Measurements from ENCODE around the gene RHBG. TPM values are rescaled to one million over a fixed set of nuclear protein-coding genes. Genes with fewer than 3 reads are reported as not detected.

Gene RHBG
- total and polyA plus RNA-seq, 2 donors (not counting 3 experiments of a cell fraction or from before 2014, with no cell fraction given) = not detected

DNA sequence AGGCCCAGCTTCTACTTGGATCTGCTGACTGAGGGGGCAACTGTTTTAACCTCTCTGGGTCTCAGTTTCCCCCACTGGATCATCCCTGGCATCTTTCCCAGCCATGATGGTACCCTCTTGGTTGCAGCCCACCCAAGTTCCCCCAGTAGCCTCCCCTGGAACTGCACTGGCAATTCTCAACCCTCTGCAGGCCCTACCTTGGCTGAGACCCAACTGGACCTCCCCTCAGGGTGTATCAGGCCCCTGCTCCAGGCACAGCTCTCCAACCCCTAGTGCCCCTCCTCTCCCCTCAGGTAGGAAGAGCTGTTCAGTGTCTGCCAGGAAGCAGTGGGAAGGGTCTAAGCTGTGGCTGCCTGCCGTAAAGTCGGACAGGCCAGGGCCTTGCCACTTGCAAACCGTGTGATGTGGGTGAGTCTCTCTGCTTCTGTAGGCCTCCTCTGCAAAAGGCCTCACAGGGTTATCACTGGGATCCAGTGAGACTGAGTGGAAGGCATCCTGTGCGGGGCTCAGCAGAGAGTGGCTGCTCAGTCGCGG lies 32.1 kb downstream of the RHBG start:
- TF ChIP-seq GATA2 (IDR thresholded peaks at IDR 0.05; ENCODE audit: insufficient read depth, insufficient read length, low read depth, low read length) (no peak), POLR2AphosphoS5 (IDR thresholded peaks at IDR 0.05; ENCODE audit: insufficient read depth, low read depth, low read length) (no peak), EZH2 (IDR thresholded peaks at IDR 0.05; ENCODE audit: borderline replicate concordance, low read depth, low read length, severe bottlenecking) (no peak)
- H3K27ac ChIP-seq (ENCODE audit: insufficient read depth, low read depth, low read length) = no peak overlapping the region
- H3K4me3 ChIP-seq (replicated peaks in 1 of 3; ENCODE audit: insufficient read depth in 1 of 3, low read depth in 1 of 3, low read length in 3 of 3) = no peak overlapping the region
- H3K9ac ChIP-seq (replicated peaks; ENCODE audit: extremely low read depth, insufficient read depth, low read length) = no peak overlapping the region
- intact Hi-C loops (cut with micrococcal nuclease) (no loop called here), dilution Hi-C loops (cut with MboI; ENCODE audit: extremely low pct_ligation_motif_present, low sequenced_read_pairs) (no loop called here)
- H3K4me1 ChIP-seq (ENCODE audit: control insufficient read depth, extremely low read depth, insufficient read depth, low read length) = no peaks in the 10 kb centered on the region
- H3K36me3 ChIP-seq (ENCODE audit: control insufficient read depth in 2 of 2, extremely low read depth in 1 of 2, insufficient read depth in 2 of 2, low read length in 2 of 2) = no peaks in the 10 kb centered on the region
- no peaks in the 10 kb centered on the region for H3K79me2 ChIP-seq (ENCODE audit: control insufficient read depth, insufficient read depth, low read length)
- no peaks in the 10 kb centered on the region for H3K9me1 ChIP-seq (replicated peaks; ENCODE audit: control insufficient read depth, extremely low read depth, insufficient read depth, low read length)
- H3K4me2 ChIP-seq (ENCODE audit: insufficient read depth, low read length) = no peak overlapping the region
- H3K9me3 ChIP-seq (replicated peaks; ENCODE audit: control insufficient read depth, insufficient read depth, low read length) = no peaks in the 10 kb centered on the region
- CTCF ChIA-PET = interaction anchor here (1.0 to 5.1 kb wide), 3 partner anchors 16 to 45 kb away, joined by 3 to 29 read pairs (median 7); no protein-coding TSS in a partner anchor
- POLR2A ChIA-PET = no interaction called here
- H2AFZ ChIP-seq (ENCODE audit: low read depth, low read length) = no peak overlapping the region
- DNase-seq (ENCODE audit: low read depth, low spot score) = no peak
- FAIRE-seq = no peak
- H4K20me1 ChIP-seq (replicated peaks; ENCODE audit: control insufficient read depth, extremely low read depth, insufficient read depth, low read length) = no peaks in the 10 kb centered on the region
- BruUV-seq (replicated peaks) = no TSS peak
- H3K27me3 ChIP-seq (ENCODE audit: control insufficient read depth in 2 of 2, insufficient read depth in 2 of 2, low read length in 2 of 2) = peaks cover 18 to 24% of the 10 kb centered on the region in 2 experiments

DNA sequence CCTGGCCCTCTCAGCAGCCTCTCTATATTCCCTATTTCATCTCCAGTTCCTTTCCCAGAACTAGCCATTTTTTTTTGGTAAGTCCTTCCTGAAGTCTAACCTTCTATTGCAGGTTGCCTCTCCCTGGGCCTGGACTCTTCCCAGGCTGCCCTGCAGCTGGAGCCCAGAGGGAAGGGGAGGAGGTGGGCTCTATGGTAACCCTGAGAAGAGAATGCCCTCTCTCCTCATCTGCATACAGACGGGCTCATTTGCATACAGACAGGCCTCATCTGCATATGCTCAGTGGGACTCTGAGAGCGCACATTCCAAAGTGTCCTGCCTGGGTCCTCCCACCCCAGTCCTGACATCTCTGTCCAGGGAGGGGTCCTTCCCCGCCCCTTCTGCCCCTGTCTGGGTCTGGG lies 32.7 kb downstream of the RHBG start:
- Histone ChIP-seq H2AFZ (ENCODE audit: low read depth, low read length) (no peak overlapping the region), H3K4me3 (replicated peaks in 1 of 3; ENCODE audit: insufficient read depth in 1 of 3, low read depth in 1 of 3, low read length in 3 of 3) (no peak overlapping the region), H3K4me1 (ENCODE audit: control insufficient read depth, extremely low read depth, insufficient read depth, low read length) (no peaks in the 10 kb centered on the region), H3K9me1 (replicated peaks; ENCODE audit: control insufficient read depth, extremely low read depth, insufficient read depth, low read length) (no peaks in the 10 kb centered on the region), H3K4me2 (ENCODE audit: insufficient read depth, low read length) (no peak overlapping the region), H4K20me1 (replicated peaks; ENCODE audit: control insufficient read depth, extremely low read depth, insufficient read depth, low read length) (no peaks in the 10 kb centered on the region), H3K27ac (ENCODE audit: insufficient read depth, low read depth, low read length) (no peak overlapping the region), H3K79me2 (ENCODE audit: control insufficient read depth, insufficient read depth, low read length) (no peaks in the 10 kb centered on the region), H3K36me3 (ENCODE audit: control insufficient read depth in 2 of 2, extremely low read depth in 1 of 2, insufficient read depth in 2 of 2, low read length in 2 of 2) (no peaks in the 10 kb centered on the region), H3K9ac (replicated peaks; ENCODE audit: extremely low read depth, insufficient read depth, low read length) (no peak overlapping the region), H3K9me3 (replicated peaks; ENCODE audit: control insufficient read depth, insufficient read depth, low read length) (no peaks in the 10 kb centered on the region), H3K27me3 (ENCODE audit: control insufficient read depth in 2 of 2, insufficient read depth in 2 of 2, low read length in 2 of 2) (peaks cover 18 to 26% of the 10 kb centered on the region in 2 experiments)
- DNase-seq (ENCODE audit: low read depth, low spot score) (no peak), FAIRE-seq (no peak)
- CTCF ChIA-PET = interaction anchor here (1.0 to 5.1 kb wide), 2 partner anchors 17 to 29 kb away, joined by 3 to 29 read pairs; no protein-coding TSS in a partner anchor
- POLR2A ChIA-PET = no interaction called here
- TF ChIP-seq POLR2AphosphoS5 (IDR thresholded peaks at IDR 0.05; ENCODE audit: insufficient read depth, low read depth, low read length) (no peak), FOS (IDR thresholded peaks at IDR 0.05; ENCODE audit: borderline replicate concordance, insufficient read depth, low read length) (no peak)
- TF ChIP-seq, protein P1, sequence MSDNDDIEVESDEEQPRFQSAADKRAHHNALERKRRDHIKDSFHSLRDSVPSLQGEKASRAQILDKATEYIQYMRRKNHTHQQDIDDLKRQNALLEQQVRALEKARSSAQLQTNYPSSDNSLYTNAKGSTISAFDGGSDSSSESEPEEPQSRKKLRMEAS (IDR thresholded peaks at IDR 0.05; ENCODE audit: insufficient read depth, insufficient read length) = no peak
- TF ChIP-seq, protein P2, sequence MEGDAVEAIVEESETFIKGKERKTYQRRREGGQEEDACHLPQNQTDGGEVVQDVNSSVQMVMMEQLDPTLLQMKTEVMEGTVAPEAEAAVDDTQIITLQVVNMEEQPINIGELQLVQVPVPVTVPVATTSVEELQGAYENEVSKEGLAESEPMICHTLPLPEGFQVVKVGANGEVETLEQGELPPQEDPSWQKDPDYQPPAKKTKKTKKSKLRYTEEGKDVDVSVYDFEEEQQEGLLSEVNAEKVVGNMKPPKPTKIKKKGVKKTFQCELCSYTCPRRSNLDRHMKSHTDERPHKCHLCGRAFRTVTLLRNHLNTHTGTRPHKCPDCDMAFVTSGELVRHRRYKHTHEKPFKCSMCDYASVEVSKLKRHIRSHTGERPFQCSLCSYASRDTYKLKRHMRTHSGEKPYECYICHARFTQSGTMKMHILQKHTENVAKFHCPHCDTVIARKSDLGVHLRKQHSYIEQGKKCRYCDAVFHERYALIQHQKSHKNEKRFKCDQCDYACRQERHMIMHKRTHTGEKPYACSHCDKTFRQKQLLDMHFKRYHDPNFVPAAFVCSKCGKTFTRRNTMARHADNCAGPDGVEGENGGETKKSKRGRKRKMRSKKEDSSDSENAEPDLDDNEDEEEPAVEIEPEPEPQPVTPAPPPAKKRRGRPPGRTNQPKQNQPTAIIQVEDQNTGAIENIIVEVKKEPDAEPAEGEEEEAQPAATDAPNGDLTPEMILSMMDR (IDR thresholded peaks at IDR 0.05; ENCODE audit: extremely low read depth in 1 of 2, insufficient read depth in 1 of 2, low read depth in 1 of 2, low read length in 2 of 2) = no peak
- no TSS peak for BruUV-seq (replicated peaks)
- dilution Hi-C loops (cut with MboI; ENCODE audit: extremely low pct_ligation_motif_present, low sequenced_read_pairs) = no loop called here
- intact Hi-C loops (cut with micrococcal nuclease) = no loop called here

Data from endothelial cell of umbilical vein (primary cell).